HEK293 (cell line): ENCODE measurements around the gene FXYD5.

Experiments used
- GLIS2 ChIP-seq: fragments of 450-650 bp; formaldehyde crosslinking; IDR thresholded peaks from 2 replicates; pipeline ENCODE4 v1.5.1; 2016; ENCODE audit warnings: missing biosample characterization, missing genetic modification characterization
- HOXC10 ChIP-seq: sonication (generic); formaldehyde crosslinking; IDR thresholded peaks from 2 replicates; pipeline ENCODE4 v1.8.1; 2023; ENCODE audit warnings: mild to moderate bottlenecking, missing genetic modification reagents
- KLF16 ChIP-seq: fragments of 450-650 bp; formaldehyde crosslinking; IDR thresholded peaks from 2 replicates; pipeline ENCODE4 v1.5.1; 2017; ENCODE audit warnings: missing biosample characterization, missing genetic modification characterization
- KLF8 ChIP-seq: fragments of 450-650 bp; formaldehyde crosslinking; IDR thresholded peaks from 2 replicates; pipeline ENCODE4 v1.5.1; 2016; ENCODE audit warnings: missing biosample characterization, missing genetic modification characterization
- MYNN ChIP-seq: fragments of 450-650 bp; formaldehyde crosslinking; IDR thresholded peaks from 2 replicates; pipeline ENCODE4 v1.5.1; 2016; ENCODE audit warnings: missing biosample characterization, missing genetic modification characterization, borderline replicate concordance
- MZF1 ChIP-seq: fragments of 450-650 bp; formaldehyde crosslinking; IDR thresholded peaks from 2 replicates; pipeline ENCODE4 v1.5.1; 2017; ENCODE audit warnings: missing biosample characterization, missing genetic modification characterization, borderline replicate concordance
- SCRT1 ChIP-seq: fragments of 450-650 bp; formaldehyde crosslinking; IDR thresholded peaks from 2 replicates; pipeline ENCODE4 v1.5.1; 2016; ENCODE audit warnings: missing biosample characterization, missing genetic modification characterization, borderline replicate concordance
- SP2 ChIP-seq: fragments of 450-650 bp; formaldehyde crosslinking; IDR thresholded peaks from 2 replicates; pipeline ENCODE4 v1.5.1; 2016; ENCODE audit warnings: missing biosample characterization, missing genetic modification characterization
- SP7 ChIP-seq: fragments of 450-650 bp; formaldehyde crosslinking; IDR thresholded peaks from 2 replicates; pipeline ENCODE4 v1.5.1; 2016; ENCODE audit warnings: missing biosample characterization, missing genetic modification characterization
- TRIM28 ChIP-seq: IDR thresholded peaks from 2 replicates; pipeline ENCODE4 v1.6.1; 2011; ENCODE audit warnings: low read length, control low read depth, borderline replicate concordance
- ZBTB20 ChIP-seq: fragments of 450-650 bp; formaldehyde crosslinking; IDR thresholded peaks from 2 replicates; pipeline ENCODE4 v1.5.1; 2016; ENCODE audit warnings: missing biosample characterization, missing genetic modification characterization
- ZBTB7A ChIP-seq: fragments of 450-650 bp; formaldehyde crosslinking; IDR thresholded peaks from 2 replicates; pipeline ENCODE4 v1.5.1; 2016; ENCODE audit warnings: low read depth, missing biosample characterization, missing genetic modification characterization
- ZEB2 ChIP-seq: fragments of 450-650 bp; formaldehyde crosslinking; IDR thresholded peaks from 2 replicates; pipeline ENCODE4 v1.5.1; 2016; ENCODE audit warnings: missing biosample characterization, missing genetic modification characterization
- ZFP3 ChIP-seq: fragments of 450-650 bp; formaldehyde crosslinking; IDR thresholded peaks from 2 replicates; pipeline ENCODE4 v1.5.1; 2016; ENCODE audit warnings: low read depth, missing biosample characterization, missing genetic modification characterization
- ZNF211 ChIP-seq: fragments of 450-650 bp; formaldehyde crosslinking; IDR thresholded peaks from 2 replicates; pipeline ENCODE4 v1.5.1; 2016; ENCODE audit warnings: low read depth, missing biosample characterization, missing genetic modification characterization
- ZNF214 ChIP-seq: fragments of 450-650 bp; formaldehyde crosslinking; IDR thresholded peaks from 2 replicates; pipeline ENCODE4 v1.5.1; 2017; ENCODE audit warnings: missing biosample characterization, mild to moderate bottlenecking, missing genetic modification characterization, borderline replicate concordance
- ZNF473 ChIP-seq: fragments of 450-650 bp; formaldehyde crosslinking; IDR thresholded peaks from 2 replicates; pipeline ENCODE4 v1.5.1; 2017; ENCODE audit warnings: missing biosample characterization, missing genetic modification characterization
- ZNF548 ChIP-seq: fragments of 450-650 bp; formaldehyde crosslinking; IDR thresholded peaks from 2 replicates; pipeline ENCODE4 v1.5.1; 2016; ENCODE audit warnings: missing biosample characterization, missing genetic modification characterization
- ZNF596 ChIP-seq: fragments of 450-650 bp; IDR thresholded peaks from 2 replicates; pipeline ENCODE4 v1.5.0; 2018; ENCODE audit warnings: missing biosample characterization, mild to moderate bottlenecking, missing genetic modification characterization, moderate library complexity
- ZNF626 ChIP-seq: fragments of 450-650 bp; sonication (Bioruptor Pico); formaldehyde crosslinking; IDR thresholded peaks from 2 replicates; pipeline ENCODE4 v1.5.1; 2018; ENCODE audit warnings: missing biosample characterization, missing genetic modification characterization, inconsistent platforms
- ZNF654 ChIP-seq: fragments of 450-650 bp; formaldehyde crosslinking; IDR thresholded peaks from 2 replicates; pipeline ENCODE4 v1.5.1; 2016; ENCODE audit warnings: low read depth, missing biosample characterization, missing genetic modification characterization
- ZNF658 ChIP-seq: fragments of 450-650 bp; formaldehyde crosslinking; IDR thresholded peaks from 2 replicates; pipeline ENCODE4; 2016; ENCODE audit warnings: missing biosample characterization, missing genetic modification characterization
- TF ChIP-seq, protein P1 (sequence below): fragments of 450-650 bp; formaldehyde crosslinking; IDR thresholded peaks from 2 replicates; pipeline ENCODE4 v1.5.1; 2017; ENCODE audit warnings: missing biosample characterization, missing genetic modification characterization
- TF ChIP-seq, protein P2 (sequence below): fragments of 450-650 bp; formaldehyde crosslinking; IDR thresholded peaks from 2 replicates; pipeline ENCODE4 v1.5.1; 2016; ENCODE audit warnings: missing biosample characterization, missing genetic modification characterization
- TF ChIP-seq, protein P3 (sequence below): fragments of 450-650 bp; formaldehyde crosslinking; IDR thresholded peaks from 2 replicates; pipeline ENCODE4 v1.5.1; 2017; ENCODE audit warnings: missing biosample characterization, missing genetic modification characterization
- TF ChIP-seq, protein P4 (sequence below): fragments of 450-650 bp; formaldehyde crosslinking; IDR thresholded peaks from 2 replicates; pipeline ENCODE4; 2016; ENCODE audit warnings: missing biosample characterization, missing genetic modification characterization
- TF ChIP-seq, protein P5 (sequence below): fragments of 450-650 bp; formaldehyde crosslinking; IDR thresholded peaks from 2 replicates; pipeline ENCODE4 v1.5.1; 2016; ENCODE audit warnings: missing biosample characterization, missing genetic modification characterization
- TF ChIP-seq, protein P6 (sequence below): sonication (generic); formaldehyde crosslinking; IDR thresholded peaks from 2 replicates; pipeline ENCODE4 v1.8.1; 2022; ENCODE audit warnings: mild to moderate bottlenecking, moderate library complexity, missing genetic modification reagents
- TF ChIP-seq, protein P7 (sequence below): fragments of 450-650 bp; formaldehyde crosslinking; IDR thresholded peaks from 2 replicates; pipeline ENCODE4 v1.5.1; 2016; ENCODE audit warnings: missing biosample characterization, missing genetic modification characterization
- TF ChIP-seq, protein P8 (sequence below): fragments of 450-650 bp; formaldehyde crosslinking; IDR thresholded peaks from 2 replicates; pipeline ENCODE4 v1.5.1; 2016; ENCODE audit warnings: missing biosample characterization, missing genetic modification characterization, low read depth

The FXYD5 gene

DNA sequence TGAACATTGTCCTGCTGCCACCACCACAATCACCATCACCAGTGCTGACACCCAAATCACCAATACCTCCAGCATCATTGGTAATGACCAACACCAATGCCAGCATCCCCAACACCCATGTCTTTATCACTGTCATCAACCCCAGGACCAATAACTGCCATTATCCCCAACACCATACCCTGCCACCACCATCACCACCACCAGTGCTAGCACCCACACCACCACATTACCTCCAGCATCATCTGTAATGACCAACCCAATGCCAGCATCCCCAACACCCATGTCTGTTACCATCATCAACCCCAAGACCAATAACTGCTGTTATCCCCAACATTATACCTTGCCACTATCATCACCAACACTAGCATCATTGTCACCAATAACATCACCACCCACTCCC, 22.3 kb upstream of the FXYD5 start (continued):
- TF ChIP-seq, protein P1, sequence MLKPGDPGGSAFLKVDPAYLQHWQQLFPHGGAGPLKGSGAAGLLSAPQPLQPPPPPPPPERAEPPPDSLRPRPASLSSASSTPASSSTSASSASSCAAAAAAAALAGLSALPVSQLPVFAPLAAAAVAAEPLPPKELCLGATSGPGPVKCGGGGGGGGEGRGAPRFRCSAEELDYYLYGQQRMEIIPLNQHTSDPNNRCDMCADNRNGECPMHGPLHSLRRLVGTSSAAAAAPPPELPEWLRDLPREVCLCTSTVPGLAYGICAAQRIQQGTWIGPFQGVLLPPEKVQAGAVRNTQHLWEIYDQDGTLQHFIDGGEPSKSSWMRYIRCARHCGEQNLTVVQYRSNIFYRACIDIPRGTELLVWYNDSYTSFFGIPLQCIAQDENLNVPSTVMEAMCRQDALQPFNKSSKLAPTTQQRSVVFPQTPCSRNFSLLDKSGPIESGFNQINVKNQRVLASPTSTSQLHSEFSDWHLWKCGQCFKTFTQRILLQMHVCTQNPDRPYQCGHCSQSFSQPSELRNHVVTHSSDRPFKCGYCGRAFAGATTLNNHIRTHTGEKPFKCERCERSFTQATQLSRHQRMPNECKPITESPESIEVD, result no peak
- TF ChIP-seq SCRT1, result no peak
- no peak for TF ChIP-seq KLF8 (tag by site-specific recombination)
- no peak for TF ChIP-seq MYNN (tag by site-specific recombination)
- no peak for TF ChIP-seq SP2 (tag by site-specific recombination)
- no peak for TF ChIP-seq ZEB2 (tag by site-specific recombination)
- TF ChIP-seq MZF1, result no peak
- TF ChIP-seq, protein P2, sequence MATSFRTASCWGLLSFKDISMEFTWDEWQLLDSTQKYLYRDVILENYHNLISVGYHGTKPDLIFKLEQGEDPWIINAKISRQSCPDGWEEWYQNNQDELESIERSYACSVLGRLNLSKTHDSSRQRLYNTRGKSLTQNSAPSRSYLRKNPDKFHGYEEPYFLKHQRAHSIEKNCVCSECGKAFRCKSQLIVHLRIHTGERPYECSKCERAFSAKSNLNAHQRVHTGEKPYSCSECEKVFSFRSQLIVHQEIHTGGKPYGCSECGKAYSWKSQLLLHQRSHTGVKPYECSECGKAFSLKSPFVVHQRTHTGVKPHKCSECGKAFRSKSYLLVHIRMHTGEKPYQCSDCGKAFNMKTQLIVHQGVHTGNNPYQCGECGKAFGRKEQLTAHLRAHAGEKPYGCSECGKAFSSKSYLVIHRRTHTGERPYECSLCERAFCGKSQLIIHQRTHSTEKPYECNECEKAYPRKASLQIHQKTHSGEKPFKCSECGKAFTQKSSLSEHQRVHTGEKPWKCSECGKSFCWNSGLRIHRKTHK (tag by site-specific recombination), result no peak
- TF ChIP-seq, protein P3, sequence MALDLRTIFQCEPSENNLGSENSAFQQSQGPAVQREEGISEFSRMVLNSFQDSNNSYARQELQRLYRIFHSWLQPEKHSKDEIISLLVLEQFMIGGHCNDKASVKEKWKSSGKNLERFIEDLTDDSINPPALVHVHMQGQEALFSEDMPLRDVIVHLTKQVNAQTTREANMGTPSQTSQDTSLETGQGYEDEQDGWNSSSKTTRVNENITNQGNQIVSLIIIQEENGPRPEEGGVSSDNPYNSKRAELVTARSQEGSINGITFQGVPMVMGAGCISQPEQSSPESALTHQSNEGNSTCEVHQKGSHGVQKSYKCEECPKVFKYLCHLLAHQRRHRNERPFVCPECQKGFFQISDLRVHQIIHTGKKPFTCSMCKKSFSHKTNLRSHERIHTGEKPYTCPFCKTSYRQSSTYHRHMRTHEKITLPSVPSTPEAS (tag by site-specific recombination), result no peak
- TF ChIP-seq, protein P4, sequence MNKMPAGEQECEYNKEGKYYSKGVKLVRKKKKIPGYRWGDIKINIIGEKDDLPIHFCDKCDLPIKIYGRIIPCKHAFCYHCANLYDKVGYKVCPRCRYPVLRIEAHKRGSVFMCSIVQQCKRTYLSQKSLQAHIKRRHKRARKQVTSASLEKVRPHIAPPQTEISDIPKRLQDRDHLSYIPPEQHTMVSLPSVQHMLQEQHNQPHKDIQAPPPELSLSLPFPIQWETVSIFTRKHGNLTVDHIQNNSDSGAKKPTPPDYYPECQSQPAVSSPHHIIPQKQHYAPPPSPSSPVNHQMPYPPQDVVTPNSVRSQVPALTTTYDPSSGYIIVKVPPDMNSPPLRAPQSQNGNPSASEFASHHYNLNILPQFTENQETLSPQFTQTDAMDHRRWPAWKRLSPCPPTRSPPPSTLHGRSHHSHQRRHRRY (tag by site-specific recombination), result no peak
- TF ChIP-seq ZNF654 (tag by site-specific recombination), result no peak
- no peak for TF ChIP-seq SP7 (tag by site-specific recombination)
- TF ChIP-seq GLIS2 (tag by site-specific recombination), result no peak
- no peak for TF ChIP-seq ZBTB20 (tag by site-specific recombination)
- no peak for TF ChIP-seq HOXC10 (CRISPR knock-in tag)
- TF ChIP-seq ZNF658, result no peak
- TF ChIP-seq ZNF214, result no peak
- TF ChIP-seq ZBTB7A (tag by site-specific recombination), result no peak
- no peak for TF ChIP-seq ZFP3 (tag by site-specific recombination)
- TF ChIP-seq ZNF473 (tag by site-specific recombination), result peak; percentile 44; the same call in 1 of the 2 replicates
- no peak for TF ChIP-seq TRIM28
- no peak for TF ChIP-seq KLF16 (tag by site-specific recombination)
- TF ChIP-seq, protein P5, sequence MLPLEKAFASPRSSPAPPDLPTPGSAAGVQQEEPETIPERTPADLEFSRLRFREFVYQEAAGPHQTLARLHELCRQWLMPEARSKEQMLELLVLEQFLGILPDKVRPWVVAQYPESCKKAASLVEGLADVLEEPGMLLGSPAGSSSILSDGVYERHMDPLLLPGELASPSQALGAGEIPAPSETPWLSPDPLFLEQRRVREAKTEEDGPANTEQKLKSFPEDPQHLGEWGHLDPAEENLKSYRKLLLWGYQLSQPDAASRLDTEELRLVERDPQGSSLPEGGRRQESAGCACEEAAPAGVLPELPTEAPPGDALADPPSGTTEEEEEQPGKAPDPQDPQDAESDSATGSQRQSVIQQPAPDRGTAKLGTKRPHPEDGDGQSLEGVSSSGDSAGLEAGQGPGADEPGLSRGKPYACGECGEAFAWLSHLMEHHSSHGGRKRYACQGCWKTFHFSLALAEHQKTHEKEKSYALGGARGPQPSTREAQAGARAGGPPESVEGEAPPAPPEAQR (tag by site-specific recombination), result 0 out of 2 replicates have a peak, but pooled peaks have one; percentile 12
- TF ChIP-seq ZNF548 (tag by site-specific recombination), result peak; percentile 44; the same call in 1 of the 2 replicates
- TF ChIP-seq, protein P6, sequence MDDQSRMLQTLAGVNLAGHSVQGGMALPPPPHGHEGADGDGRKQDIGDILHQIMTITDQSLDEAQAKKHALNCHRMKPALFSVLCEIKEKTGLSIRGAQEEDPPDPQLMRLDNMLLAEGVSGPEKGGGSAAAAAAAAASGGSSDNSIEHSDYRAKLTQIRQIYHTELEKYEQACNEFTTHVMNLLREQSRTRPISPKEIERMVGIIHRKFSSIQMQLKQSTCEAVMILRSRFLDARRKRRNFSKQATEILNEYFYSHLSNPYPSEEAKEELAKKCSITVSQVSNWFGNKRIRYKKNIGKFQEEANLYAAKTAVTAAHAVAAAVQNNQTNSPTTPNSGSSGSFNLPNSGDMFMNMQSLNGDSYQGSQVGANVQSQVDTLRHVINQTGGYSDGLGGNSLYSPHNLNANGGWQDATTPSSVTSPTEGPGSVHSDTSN (CRISPR knock-in tag), result no peak
- TF ChIP-seq ZNF211 (tag by site-specific recombination), result no peak
- TF ChIP-seq, protein P7, sequence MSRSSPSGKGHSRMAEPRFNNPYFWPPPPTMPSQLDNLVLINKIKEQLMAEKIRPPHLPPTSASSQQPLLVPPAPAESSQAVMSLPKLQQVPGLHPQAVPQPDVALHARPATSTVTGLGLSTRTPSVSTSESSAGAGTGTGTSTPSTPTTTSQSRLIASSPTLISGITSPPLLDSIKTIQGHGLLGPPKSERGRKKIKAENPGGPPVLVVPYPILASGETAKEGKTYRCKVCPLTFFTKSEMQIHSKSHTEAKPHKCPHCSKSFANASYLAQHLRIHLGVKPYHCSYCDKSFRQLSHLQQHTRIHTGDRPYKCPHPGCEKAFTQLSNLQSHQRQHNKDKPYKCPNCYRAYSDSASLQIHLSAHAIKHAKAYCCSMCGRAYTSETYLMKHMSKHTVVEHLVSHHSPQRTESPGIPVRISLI, result no peak
- TF ChIP-seq, protein P8, sequence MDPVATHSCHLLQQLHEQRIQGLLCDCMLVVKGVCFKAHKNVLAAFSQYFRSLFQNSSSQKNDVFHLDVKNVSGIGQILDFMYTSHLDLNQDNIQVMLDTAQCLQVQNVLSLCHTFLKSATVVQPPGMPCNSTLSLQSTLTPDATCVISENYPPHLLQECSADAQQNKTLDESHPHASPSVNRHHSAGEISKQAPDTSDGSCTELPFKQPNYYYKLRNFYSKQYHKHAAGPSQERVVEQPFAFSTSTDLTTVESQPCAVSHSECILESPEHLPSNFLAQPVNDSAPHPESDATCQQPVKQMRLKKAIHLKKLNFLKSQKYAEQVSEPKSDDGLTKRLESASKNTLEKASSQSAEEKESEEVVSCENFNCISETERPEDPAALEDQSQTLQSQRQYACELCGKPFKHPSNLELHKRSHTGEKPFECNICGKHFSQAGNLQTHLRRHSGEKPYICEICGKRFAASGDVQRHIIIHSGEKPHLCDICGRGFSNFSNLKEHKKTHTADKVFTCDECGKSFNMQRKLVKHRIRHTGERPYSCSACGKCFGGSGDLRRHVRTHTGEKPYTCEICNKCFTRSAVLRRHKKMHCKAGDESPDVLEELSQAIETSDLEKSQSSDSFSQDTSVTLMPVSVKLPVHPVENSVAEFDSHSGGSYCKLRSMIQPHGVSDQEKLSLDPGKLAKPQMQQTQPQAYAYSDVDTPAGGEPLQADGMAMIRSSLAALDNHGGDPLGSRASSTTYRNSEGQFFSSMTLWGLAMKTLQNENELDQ (tag by site-specific recombination), result no peak
- no peak for TF ChIP-seq ZNF626 (tag by site-specific recombination)
- no peak for TF ChIP-seq ZNF596 (tag by site-specific recombination)
